Right kidney (tissue), 1 donor: ENCODE results near the gene LRRC10.
"Not testable (repeated sequence)": the region's sequence is repeated elsewhere in the genome, so short reads cannot be mapped to it uniquely, and the experiment has no call there.

Experiments used
- DNase-seq: peaks from one replicate; pipeline ENCODE4 v3.0.0-alpha.2; 2016

Gene LRRC10

GRCh38 chr12:69616025-69616424 is 5.3 kb upstream of the LRRC10 start:
- DNase-seq = no peak

GRCh38 chr12:69613351-69613750 is 2.6 kb upstream of the LRRC10 start:
- no peak for DNase-seq

GRCh38 chr12:69610126-69610525 is 581 bp downstream of the LRRC10 start:
- no peak for DNase-seq

GRCh38 chr12:69608114-69608513 is 2.6 kb downstream of the LRRC10 start:
- DNase-seq = no peak

- not testable (repeated sequence) for DNase-seq
Observed at GRCh38 chr12:69604275-69604674, 6.4 kb downstream of the LRRC10 start.

- not testable (repeated sequence) for DNase-seq
Observed at GRCh38 chr12:69603556-69603955, 7.2 kb downstream of the LRRC10 start.

- DNase-seq = no peak
Observed at GRCh38 chr12:69602954-69603353, 7.8 kb downstream of the LRRC10 start.

- DNase-seq = no peak
Observed at GRCh38 chr12:69601962-69602685, 8.6 kb downstream of the LRRC10 start.

GRCh38 chr12:69600804-69601203 is 9.9 kb downstream of the LRRC10 start:
- DNase-seq = no peak

GRCh38 chr12:69598174-69598753 is 12.4 kb downstream of the LRRC10 start:
- DNase-seq = no peak

- no peak for DNase-seq
Observed at GRCh38 chr12:69595689-69596088, 15.0 kb downstream of the LRRC10 start.

- no peak for DNase-seq
Observed at GRCh38 chr12:69589082-69589481, 21.6 kb downstream of the LRRC10 start.

GRCh38 chr12:69588527-69588926 is 22.2 kb downstream of the LRRC10 start:
- no peak for DNase-seq

GRCh38 chr12:69585189-69586062 is 25.3 kb downstream of the LRRC10 start, which contains the start of gene CCT2:
CCT2 (plus strand) TSS chr12:69585459; CDS start chr12:69585522, 63 bp downstream.
- DNase-seq = peak; percentile 97

GRCh38 chr12:69583203-69583602 is 27.5 kb downstream of the LRRC10 start:
- DNase-seq = no peak

- no peak for DNase-seq
Observed at GRCh38 chr12:69580074-69580473, 30.6 kb downstream of the LRRC10 start.

- DNase-seq = no peak
Observed at GRCh38 chr12:69579029-69579428, 31.7 kb downstream of the LRRC10 start.

GRCh38 chr12:69578283-69578682 is 32.4 kb downstream of the LRRC10 start:
- DNase-seq = no peak

GRCh38 chr12:69575346-69575745 is 35.4 kb downstream of the LRRC10 start:
- no peak for DNase-seq

GRCh38 chr12:69570545-69571399 is 39.9 kb downstream of the LRRC10 start:
- DNase-seq = no peak

- no peak for DNase-seq
Observed at GRCh38 chr12:69570000-69570516, 40.6 kb downstream of the LRRC10 start.

- no peak for DNase-seq
Observed at GRCh38 chr12:69569236-69569635, 41.5 kb downstream of the LRRC10 start.
